RWPE2 (cell line): ENCODE data around the gene HDAC10.

Experiments used
- ATAC-seq: fragments of 200-7000 bp; cut with Tn5 transposase; 3 replicates; pipeline ENCODE4 v1.9.1; 2021; ENCODE audit warnings: low read depth
- DNase-seq: peaks from one replicate; pipeline ENCODE4 v3.0.0-alpha.2; 2020; ENCODE audit warnings: low spot score
- H3K27ac ChIP-seq: fragments of 450-650 bp; 2 replicates; pipeline ENCODE4 v1.5.1; 2017; ENCODE audit warnings: mild to moderate bottlenecking; ENCODE audit not compliant: poor library complexity, severe bottlenecking
- H3K27me3 ChIP-seq: fragments of 250-450 bp; sonication (Bioruptor Pico); 2 replicates; pipeline ENCODE4 v1.5.1; 2021; ENCODE audit warnings: mild to moderate bottlenecking, moderate library complexity; ENCODE audit not compliant: insufficient read depth, poor library complexity, severe bottlenecking
- H3K36me3 ChIP-seq: fragments of 250-450 bp; sonication (Bioruptor Pico); 2 replicates; pipeline ENCODE4 v1.5.1; 2020; ENCODE audit warnings: low read depth, mild to moderate bottlenecking, moderate library complexity
- H3K4me1 ChIP-seq: fragments of 250-450 bp; sonication (Bioruptor Pico); 2 replicates; pipeline ENCODE4 v1.5.1; 2021; ENCODE audit warnings: mild to moderate bottlenecking, moderate library complexity; ENCODE audit not compliant: insufficient read depth, poor library complexity, severe bottlenecking
- H3K4me3 ChIP-seq: fragments of 250-450 bp; sonication (Bioruptor Pico); 2 replicates; pipeline ENCODE4 v1.5.1; 2021; ENCODE audit warnings: mild to moderate bottlenecking, moderate library complexity; ENCODE audit not compliant: severe bottlenecking
- H3K9me3 ChIP-seq: fragments of 250-450 bp; sonication (Bioruptor Pico); 2 replicates; pipeline ENCODE4 v1.5.1; 2021; ENCODE audit warnings: mild to moderate bottlenecking, moderate library complexity; ENCODE audit not compliant: severe bottlenecking
- TF ChIP-seq, protein P1 (sequence below): fragments of 450-650 bp; IDR thresholded peaks from one replicate; pipeline ENCODE4 v1.5.1; 2017; ENCODE audit warnings: mild to moderate bottlenecking, moderate library complexity; ENCODE audit not compliant: poor library complexity, severe bottlenecking

The HDAC10 gene

DNA sequence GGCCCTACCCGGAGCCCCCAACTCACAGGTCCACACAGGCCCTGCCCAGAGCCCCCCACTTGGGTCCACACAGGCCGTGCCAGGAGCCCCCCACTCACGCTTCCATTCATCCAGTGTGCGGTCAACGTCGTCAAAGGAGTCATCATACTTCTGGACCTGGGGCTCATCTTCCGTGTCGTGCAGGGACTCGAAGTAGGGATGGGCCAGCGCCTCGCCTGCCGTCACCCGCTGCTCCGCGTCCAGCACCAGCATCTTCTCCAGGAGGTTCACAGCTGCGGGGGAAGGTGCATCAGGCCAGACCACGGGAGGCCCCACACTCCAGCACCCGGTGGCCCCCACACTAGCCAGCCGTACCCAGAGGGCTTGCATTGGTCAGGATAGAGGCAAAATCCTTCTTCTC, 4.0 kb upstream of the HDAC10 start:
- H3K27ac ChIP-seq, result no peak overlapping the region

DNA sequence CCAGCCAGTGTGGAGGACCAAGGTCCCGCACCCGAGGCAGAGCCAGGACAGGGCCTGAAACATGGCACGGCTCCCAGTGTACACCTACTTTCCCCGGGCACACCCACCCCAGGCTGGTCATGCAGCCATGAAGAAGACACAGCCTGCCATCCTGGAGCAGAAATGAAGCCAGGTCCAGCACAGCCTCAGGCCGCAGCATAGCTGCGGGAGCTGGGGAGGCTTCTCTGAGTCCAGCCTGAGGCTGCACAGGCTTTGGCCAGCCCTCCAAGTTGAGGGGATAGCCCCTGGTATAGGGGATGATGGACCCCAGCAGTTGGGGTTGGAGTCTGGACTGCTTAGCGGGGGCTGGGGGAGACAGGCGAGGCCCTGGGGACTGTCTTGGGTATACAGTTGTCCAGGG, 2.9 kb upstream of the HDAC10 start:
- H3K27me3 ChIP-seq, result no peaks in the 10 kb centered on the region

More for the DNA sequence above, 4.0 kb upstream of the HDAC10 start:
- no peak overlapping the region for H3K4me3 ChIP-seq
- no peak for ATAC-seq
- H3K36me3 ChIP-seq, result peaks cover 5% of the 10 kb centered on the region; the same call in 1 of the 2 replicates
- TF ChIP-seq, protein P1, sequence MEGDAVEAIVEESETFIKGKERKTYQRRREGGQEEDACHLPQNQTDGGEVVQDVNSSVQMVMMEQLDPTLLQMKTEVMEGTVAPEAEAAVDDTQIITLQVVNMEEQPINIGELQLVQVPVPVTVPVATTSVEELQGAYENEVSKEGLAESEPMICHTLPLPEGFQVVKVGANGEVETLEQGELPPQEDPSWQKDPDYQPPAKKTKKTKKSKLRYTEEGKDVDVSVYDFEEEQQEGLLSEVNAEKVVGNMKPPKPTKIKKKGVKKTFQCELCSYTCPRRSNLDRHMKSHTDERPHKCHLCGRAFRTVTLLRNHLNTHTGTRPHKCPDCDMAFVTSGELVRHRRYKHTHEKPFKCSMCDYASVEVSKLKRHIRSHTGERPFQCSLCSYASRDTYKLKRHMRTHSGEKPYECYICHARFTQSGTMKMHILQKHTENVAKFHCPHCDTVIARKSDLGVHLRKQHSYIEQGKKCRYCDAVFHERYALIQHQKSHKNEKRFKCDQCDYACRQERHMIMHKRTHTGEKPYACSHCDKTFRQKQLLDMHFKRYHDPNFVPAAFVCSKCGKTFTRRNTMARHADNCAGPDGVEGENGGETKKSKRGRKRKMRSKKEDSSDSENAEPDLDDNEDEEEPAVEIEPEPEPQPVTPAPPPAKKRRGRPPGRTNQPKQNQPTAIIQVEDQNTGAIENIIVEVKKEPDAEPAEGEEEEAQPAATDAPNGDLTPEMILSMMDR, result no peak
- no peak for DNase-seq
- H3K4me1 ChIP-seq, result no peaks in the 10 kb centered on the region
- H3K27me3 ChIP-seq, result no peaks in the 10 kb centered on the region
- H3K9me3 ChIP-seq, result no peaks in the 10 kb centered on the region

GRCh38 chr22:50253046-50253915, 2.2 kb upstream of the HDAC10 start:
- TF ChIP-seq, protein P1, result no peak
- Histone ChIP-seq H3K36me3 (peaks cover 5% of the 10 kb centered on the region; the same call in 1 of the 2 replicates), H3K4me1 (no peaks in the 10 kb centered on the region), H3K9me3 (no peaks in the 10 kb centered on the region), H3K4me3 (no peak overlapping the region), H3K27ac (no peak overlapping the region), H3K27me3 (no peaks in the 10 kb centered on the region)
- no peak for DNase-seq
- ATAC-seq, result no peak

More for the DNA sequence above, 2.9 kb upstream of the HDAC10 start:
- ATAC-seq (no peak), DNase-seq (no peak)
- TF ChIP-seq, protein P1, result no peak
- H3K36me3 ChIP-seq, result peaks cover 5% of the 10 kb centered on the region; the same call in 1 of the 2 replicates
- H3K27ac ChIP-seq, result no peak overlapping the region
- no peak overlapping the region for H3K4me3 ChIP-seq
- H3K9me3 ChIP-seq, result no peaks in the 10 kb centered on the region
- no peaks in the 10 kb centered on the region for H3K4me1 ChIP-seq

DNA sequence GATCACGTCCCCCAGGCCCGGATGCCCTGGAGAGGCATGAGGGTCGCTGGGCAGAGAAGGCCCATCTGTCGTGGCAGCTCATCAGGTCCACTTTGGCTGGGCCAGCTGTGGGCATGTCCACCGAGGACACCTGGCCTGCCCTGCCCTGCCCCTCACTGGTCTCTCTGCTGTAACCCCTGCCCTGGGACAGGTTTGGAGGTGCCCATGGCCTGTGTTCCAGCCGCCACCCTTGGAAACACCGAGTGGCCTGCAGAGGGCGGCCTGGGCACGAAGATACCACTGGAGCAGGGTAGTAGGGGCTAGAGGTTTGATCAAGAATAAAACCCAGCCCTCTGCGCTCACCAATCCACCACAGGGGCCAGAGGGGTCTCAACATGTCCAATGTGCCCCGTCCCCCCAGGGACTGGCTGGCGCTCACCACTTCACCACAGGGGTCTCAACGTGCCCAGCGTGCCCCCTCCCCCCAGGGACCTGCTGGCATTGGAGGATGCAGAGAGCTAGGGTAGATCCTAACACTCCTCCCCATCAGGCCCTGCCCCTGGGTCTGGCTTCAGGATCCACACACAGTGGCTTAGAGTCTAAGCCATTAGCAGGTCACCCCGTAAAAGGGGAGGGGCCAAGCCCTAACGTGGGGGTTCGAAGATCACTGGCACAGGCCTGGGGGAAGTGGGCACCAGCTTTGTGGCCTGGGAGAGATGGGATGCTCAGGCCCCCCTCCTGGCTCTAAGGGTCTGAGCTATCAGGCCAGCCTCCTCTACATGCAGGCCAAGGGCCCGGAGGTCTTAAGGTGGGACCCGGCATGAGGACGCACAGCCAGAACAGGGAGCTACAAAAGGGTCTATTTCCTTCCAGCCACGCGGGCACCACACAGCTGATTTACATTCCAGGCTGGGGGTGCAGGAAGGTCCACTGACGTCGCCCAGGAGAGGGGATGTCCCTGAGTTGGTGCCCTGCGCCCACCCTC, 1.3 kb upstream of the HDAC10 start:
- Histone ChIP-seq H3K4me1 (no peaks in the 10 kb centered on the region), H3K27me3 (no peaks in the 10 kb centered on the region), H3K4me3 (no peak overlapping the region), H3K36me3 (peaks cover 7% of the 10 kb centered on the region), H3K27ac (peak overlapping the region; percentile 68), H3K9me3 (no peaks in the 10 kb centered on the region)
- ATAC-seq (peak; percentile 73), DNase-seq (no peak)
- TF ChIP-seq, protein P1, result peak; percentile 82
